KMS-11 (cell line): Measurements from ENCODE around the gene THEM4.

Source experiments
- H2AFZ ChIP-seq: fragments of 200-600 bp; sonication (generic); 2 replicates; pipeline ENCODE4 v1.6.1; 2016; ENCODE audit warnings: antibody characterized with exemption, mixed run types, low read depth
- H3K27ac ChIP-seq: fragments of 200-600 bp; sonication (generic); 2 replicates; pipeline ENCODE4 v1.6.1; 2016; ENCODE audit warnings: mild to moderate bottlenecking, mixed run types
- H3K27me3 ChIP-seq: fragments of 200-600 bp; sonication (generic); 2 replicates; pipeline ENCODE4 v1.6.1; 2017; ENCODE audit warnings: mild to moderate bottlenecking, low read depth, mixed run types, moderate library complexity; ENCODE audit not compliant: insufficient read depth
- H3K36me3 ChIP-seq: fragments of 200-600 bp; sonication (generic); 2 replicates; pipeline ENCODE4 v1.6.1; 2017; ENCODE audit warnings: mild to moderate bottlenecking, mixed run types; ENCODE audit not compliant: insufficient read depth
- H3K4me1 ChIP-seq: fragments of 200-600 bp; sonication (generic); 2 replicates; pipeline ENCODE4 v1.6.1; 2016; ENCODE audit warnings: mild to moderate bottlenecking, low read depth, mixed run types; ENCODE audit not compliant: poor library complexity, severe bottlenecking
- H3K4me2 ChIP-seq: fragments of 200-600 bp; sonication (generic); 2 replicates; pipeline ENCODE4 v1.7.0; 2016; ENCODE audit warnings: mild to moderate bottlenecking, mixed run types
- H3K4me3 ChIP-seq: fragments of 200-600 bp; sonication (generic); IDR thresholded peaks from 2 replicates; pipeline ENCODE4 v1.6.1; 2017; ENCODE audit warnings: low read depth, low read length, mixed read lengths; ENCODE audit not compliant: insufficient read depth
- H3K79me2 ChIP-seq: fragments of 200-600 bp; sonication (generic); 2 replicates; pipeline ENCODE4 v1.6.1; 2016; ENCODE audit warnings: low read depth, mixed run types; ENCODE audit not compliant: insufficient read depth
- H3K9ac ChIP-seq: fragments of 200-600 bp; sonication (generic); 2 replicates; pipeline ENCODE4 v1.6.1; 2016; ENCODE audit warnings: mild to moderate bottlenecking, mixed run types
- H4K20me1 ChIP-seq: fragments of 200-600 bp; sonication (generic); 2 replicates; pipeline ENCODE4 v1.6.1; 2016; ENCODE audit warnings: mild to moderate bottlenecking, mixed run types; ENCODE audit not compliant: insufficient read depth
- TF ChIP-seq, protein P1 (sequence below): fragments of 200-600 bp; sonication (generic); conservative IDR thresholded peaks from 2 replicates; pipeline ENCODE4 v1.6.1; 2017; ENCODE audit warnings: low read depth, mild to moderate bottlenecking, antibody characterized with exemption, low read length, moderate library complexity, mixed read lengths

The THEM4 gene

GRCh38 chr1:151916726-151917370 lies 7.5 kb upstream of the THEM4 start:
- no peaks in the 10 kb centered on the region for H3K36me3 ChIP-seq
- no peak overlapping the region for H3K27ac ChIP-seq
- H3K79me2 ChIP-seq: no peaks in the 10 kb centered on the region
- H3K4me3 ChIP-seq: no peak overlapping the region
- TF ChIP-seq, protein P1, sequence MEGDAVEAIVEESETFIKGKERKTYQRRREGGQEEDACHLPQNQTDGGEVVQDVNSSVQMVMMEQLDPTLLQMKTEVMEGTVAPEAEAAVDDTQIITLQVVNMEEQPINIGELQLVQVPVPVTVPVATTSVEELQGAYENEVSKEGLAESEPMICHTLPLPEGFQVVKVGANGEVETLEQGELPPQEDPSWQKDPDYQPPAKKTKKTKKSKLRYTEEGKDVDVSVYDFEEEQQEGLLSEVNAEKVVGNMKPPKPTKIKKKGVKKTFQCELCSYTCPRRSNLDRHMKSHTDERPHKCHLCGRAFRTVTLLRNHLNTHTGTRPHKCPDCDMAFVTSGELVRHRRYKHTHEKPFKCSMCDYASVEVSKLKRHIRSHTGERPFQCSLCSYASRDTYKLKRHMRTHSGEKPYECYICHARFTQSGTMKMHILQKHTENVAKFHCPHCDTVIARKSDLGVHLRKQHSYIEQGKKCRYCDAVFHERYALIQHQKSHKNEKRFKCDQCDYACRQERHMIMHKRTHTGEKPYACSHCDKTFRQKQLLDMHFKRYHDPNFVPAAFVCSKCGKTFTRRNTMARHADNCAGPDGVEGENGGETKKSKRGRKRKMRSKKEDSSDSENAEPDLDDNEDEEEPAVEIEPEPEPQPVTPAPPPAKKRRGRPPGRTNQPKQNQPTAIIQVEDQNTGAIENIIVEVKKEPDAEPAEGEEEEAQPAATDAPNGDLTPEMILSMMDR: no peak
- H4K20me1 ChIP-seq: no peaks in the 10 kb centered on the region
- H3K9ac ChIP-seq: no peak overlapping the region
- no peak overlapping the region for H3K4me2 ChIP-seq
- H2AFZ ChIP-seq: no peak overlapping the region
- H3K4me1 ChIP-seq: peaks cover 8% of the 10 kb centered on the region
- H3K27me3 ChIP-seq: no peaks in the 10 kb centered on the region

DNA sequence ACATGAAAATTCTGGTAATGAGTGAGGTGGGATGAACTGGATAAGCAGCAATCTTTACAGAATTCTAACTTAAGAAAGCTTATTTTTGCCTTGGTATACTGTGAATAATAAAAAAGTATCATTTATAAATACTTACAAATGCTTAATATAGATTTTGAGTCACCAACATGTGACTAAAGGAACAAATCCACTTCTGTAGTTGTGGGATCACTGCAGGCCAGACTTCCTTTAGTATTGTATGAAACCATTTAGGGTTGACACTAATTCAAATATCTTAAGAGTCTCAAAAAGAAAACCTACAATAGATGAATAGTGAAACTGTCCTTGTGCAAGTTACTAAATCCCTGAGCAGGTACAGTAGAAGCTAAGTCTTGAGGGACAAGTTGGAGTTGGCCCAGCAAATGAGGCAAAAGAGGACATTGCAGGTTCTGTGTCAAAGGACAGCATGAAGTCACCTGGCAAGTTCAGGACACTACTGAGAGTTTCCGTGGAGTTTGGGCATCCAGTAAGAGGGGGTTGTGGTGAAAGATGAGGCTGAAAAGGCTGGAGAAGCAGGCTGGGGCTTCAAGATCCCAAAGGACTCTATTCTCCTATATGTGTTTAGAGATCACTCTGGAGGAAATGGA lies 5.9 kb upstream of the THEM4 start:
- H3K27me3 ChIP-seq: no peaks in the 10 kb centered on the region
- no peak overlapping the region for H3K4me3 ChIP-seq
- peaks cover 5% of the 10 kb centered on the region for H3K4me1 ChIP-seq
- TF ChIP-seq, protein P1: no peak
- H3K27ac ChIP-seq: no peak overlapping the region
- H4K20me1 ChIP-seq: no peaks in the 10 kb centered on the region
- no peak overlapping the region for H3K9ac ChIP-seq
- no peaks in the 10 kb centered on the region for H3K36me3 ChIP-seq
- H3K4me2 ChIP-seq: no peak overlapping the region
- H2AFZ ChIP-seq: no peak overlapping the region
- no peaks in the 10 kb centered on the region for H3K79me2 ChIP-seq

DNA sequence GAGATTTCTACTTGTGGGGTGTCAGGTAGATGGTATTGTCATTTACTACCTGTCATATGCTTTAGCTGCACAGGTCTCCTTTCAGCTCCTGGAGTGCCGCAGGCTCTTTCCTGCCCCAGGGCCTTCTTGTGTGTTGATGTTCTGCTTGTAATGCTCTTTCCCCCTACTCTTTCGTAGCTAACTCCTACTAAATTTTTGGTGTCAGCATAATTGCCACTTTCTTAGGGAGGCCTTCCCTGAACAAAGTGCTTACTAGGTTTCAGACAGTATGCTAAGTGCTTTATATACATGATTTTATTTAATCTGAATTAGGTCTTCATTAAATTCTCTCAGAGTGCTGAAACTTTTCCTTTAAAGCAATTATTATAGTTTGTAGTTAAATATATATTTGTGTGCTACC lies 4.8 kb upstream of the THEM4 start:
- no peaks in the 10 kb centered on the region for H3K36me3 ChIP-seq
- no peak overlapping the region for H3K4me2 ChIP-seq
- H2AFZ ChIP-seq: no peak overlapping the region
- TF ChIP-seq, protein P1: no peak
- H4K20me1 ChIP-seq: no peaks in the 10 kb centered on the region
- no peak overlapping the region for H3K4me3 ChIP-seq
- H3K4me1 ChIP-seq: no peaks in the 10 kb centered on the region
- H3K27me3 ChIP-seq: no peaks in the 10 kb centered on the region
- no peaks in the 10 kb centered on the region for H3K79me2 ChIP-seq
- H3K27ac ChIP-seq: no peak overlapping the region
- no peak overlapping the region for H3K9ac ChIP-seq

DNA sequence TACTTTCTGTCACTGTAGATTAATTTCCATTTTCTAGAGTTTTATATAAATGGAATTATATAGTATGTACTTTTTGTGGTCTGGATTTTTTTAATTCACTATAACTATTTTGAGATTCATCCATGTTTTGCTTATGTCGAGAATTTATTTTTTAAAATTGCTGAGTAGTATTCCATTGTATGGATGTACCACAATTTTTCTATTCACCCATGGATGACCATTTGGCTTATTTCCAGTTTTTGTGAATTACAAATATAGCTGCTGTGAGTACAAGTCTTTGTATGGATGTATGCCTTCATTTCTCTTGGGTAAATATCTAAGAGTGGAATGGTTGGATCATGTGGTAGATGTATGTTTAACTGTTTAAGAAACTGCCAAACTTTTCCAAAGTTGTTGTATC lies 3.7 kb upstream of the THEM4 start:
- no peak overlapping the region for H3K4me2 ChIP-seq
- H3K27me3 ChIP-seq: no peaks in the 10 kb centered on the region
- peaks cover 3% of the 10 kb centered on the region; the same call in 1 of the 2 replicates for H3K79me2 ChIP-seq
- no peak overlapping the region for H2AFZ ChIP-seq
- no peak overlapping the region for H3K9ac ChIP-seq
- no peak overlapping the region for H3K27ac ChIP-seq
- no peaks in the 10 kb centered on the region for H4K20me1 ChIP-seq
- H3K4me3 ChIP-seq: no peak overlapping the region
- H3K36me3 ChIP-seq: no peaks in the 10 kb centered on the region
- TF ChIP-seq, protein P1: no peak
- peaks cover 6% of the 10 kb centered on the region for H3K4me1 ChIP-seq
